ENCODE results near the gene PRRT1. TPM values are rescaled to one million over a fixed set of nuclear protein-coding genes. Genes with fewer than 3 reads are reported as not detected.

PRRT1 gene
- total and polyA plus RNA-seq, 4 donors: 0.08 to 0.24 (median 0.19) TPM; not detected in 1

DNA sequence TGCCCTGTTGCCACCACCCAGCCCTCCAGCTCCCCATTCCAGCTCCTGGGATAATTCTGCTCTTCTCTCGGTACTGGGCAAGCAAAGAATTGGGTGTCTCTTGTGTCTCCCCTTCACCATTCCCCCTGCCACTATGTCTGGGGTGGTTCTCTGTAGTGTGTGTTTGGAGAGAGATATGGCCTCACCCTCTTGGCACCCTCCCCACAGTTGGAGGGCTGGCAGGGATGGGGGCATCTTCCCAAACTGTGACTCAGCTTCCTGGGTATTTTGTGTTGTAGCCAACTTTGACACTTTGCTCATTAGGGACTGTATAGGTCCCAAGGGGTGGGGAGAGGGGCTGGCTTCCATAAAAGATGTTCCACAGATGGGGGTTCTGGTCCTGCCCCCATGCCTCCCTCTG lies 44.3 kb downstream of the PRRT1 start:
- Histone ChIP-seq H3K27ac (ENCODE audit: low read depth in 1 of 2, low read length in 2 of 2) (peak overlapping the region in 1 of 2 donors; percentile 19), H3K4me1 (ENCODE audit: control insufficient read depth in 4 of 4, insufficient read depth in 4 of 4, low read length in 3 of 4) (peaks cover 3 to 9% (median 5%) of the 10 kb centered on the region in 4 donors), H3K4me3 (ENCODE audit: low read depth in 1 of 3, low read length in 3 of 3) (no peak overlapping the region), H3K9ac (ENCODE audit: low read depth in 1 of 2, low read length in 2 of 2) (no peak overlapping the region), H3K27me3 (ENCODE audit: control insufficient read depth in 4 of 4, insufficient read depth in 4 of 4, low read length in 3 of 4) (peaks cover 0 to 2% (median 0%) of the 10 kb centered on the region in 4 donors), H3K36me3 (ENCODE audit: control insufficient read depth in 4 of 4, insufficient read depth in 3 of 4, low read depth in 1 of 4, low read length in 3 of 4) (no peaks in the 10 kb centered on the region), H3K9me3 (ENCODE audit: control insufficient read depth in 4 of 4, low read length in 3 of 4) (no peaks in the 10 kb centered on the region)
- 85% methylated on average over 1 of the region's 1 CpG for WGBS
- no peak for DNase-seq (ENCODE audit: low spot score)
- TF ChIP-seq, protein P1, sequence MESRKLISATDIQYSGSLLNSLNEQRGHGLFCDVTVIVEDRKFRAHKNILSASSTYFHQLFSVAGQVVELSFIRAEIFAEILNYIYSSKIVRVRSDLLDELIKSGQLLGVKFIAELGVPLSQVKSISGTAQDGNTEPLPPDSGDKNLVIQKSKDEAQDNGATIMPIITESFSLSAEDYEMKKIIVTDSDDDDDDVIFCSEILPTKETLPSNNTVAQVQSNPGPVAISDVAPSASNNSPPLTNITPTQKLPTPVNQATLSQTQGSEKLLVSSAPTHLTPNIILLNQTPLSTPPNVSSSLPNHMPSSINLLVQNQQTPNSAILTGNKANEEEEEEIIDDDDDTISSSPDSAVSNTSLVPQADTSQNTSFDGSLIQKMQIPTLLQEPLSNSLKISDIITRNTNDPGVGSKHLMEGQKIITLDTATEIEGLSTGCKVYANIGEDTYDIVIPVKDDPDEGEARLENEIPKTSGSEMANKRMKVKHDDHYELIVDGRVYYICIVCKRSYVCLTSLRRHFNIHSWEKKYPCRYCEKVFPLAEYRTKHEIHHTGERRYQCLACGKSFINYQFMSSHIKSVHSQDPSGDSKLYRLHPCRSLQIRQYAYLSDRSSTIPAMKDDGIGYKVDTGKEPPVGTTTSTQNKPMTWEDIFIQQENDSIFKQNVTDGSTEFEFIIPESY (IDR thresholded peaks at IDR 0.05): no peak

DNA sequence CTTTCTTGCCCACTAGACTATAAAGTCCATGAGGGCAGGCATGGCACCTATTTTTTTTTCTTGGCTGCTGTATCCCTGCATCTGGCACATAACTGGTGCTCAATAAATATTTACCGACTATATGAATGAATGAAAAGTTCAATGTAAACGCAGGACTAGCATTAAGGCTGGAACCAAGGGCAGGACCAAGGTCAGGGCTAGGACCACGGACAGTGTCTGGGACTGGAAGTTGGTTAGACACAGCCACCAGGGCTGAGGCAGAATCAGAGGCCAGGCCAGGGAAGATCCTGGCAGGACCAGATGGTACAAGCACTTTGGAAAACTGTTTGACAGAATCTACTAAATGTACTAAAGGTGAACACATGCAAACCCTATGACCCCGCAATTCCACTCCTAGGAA lies 46.3 kb downstream of the PRRT1 start:
- Histone ChIP-seq H3K27me3 (ENCODE audit: control insufficient read depth in 4 of 4, insufficient read depth in 4 of 4, low read length in 3 of 4) (peaks cover 0 to 2% (median 0%) of the 10 kb centered on the region in 4 donors), H3K27ac (ENCODE audit: low read depth in 1 of 2, low read length in 2 of 2) (no peak overlapping the region), H3K36me3 (ENCODE audit: control insufficient read depth in 4 of 4, insufficient read depth in 3 of 4, low read depth in 1 of 4, low read length in 3 of 4) (no peaks in the 10 kb centered on the region), H3K9me3 (ENCODE audit: control insufficient read depth in 4 of 4, low read length in 3 of 4) (no peaks in the 10 kb centered on the region), H3K4me3 (ENCODE audit: low read depth in 1 of 3, low read length in 3 of 3) (no peak overlapping the region), H3K4me1 (ENCODE audit: control insufficient read depth in 4 of 4, insufficient read depth in 4 of 4, low read length in 3 of 4) (peaks cover 0 to 2% (median under 1%) of the 10 kb centered on the region in 4 donors), H3K9ac (ENCODE audit: low read depth in 1 of 2, low read length in 2 of 2) (no peak overlapping the region)
- TF ChIP-seq RXRA (IDR thresholded peaks at IDR 0.05) (no peak), RAD21 (IDR thresholded peaks at IDR 0.05) (no peak), NR2F2 (IDR thresholded peaks at IDR 0.05) (no peak)
- TF ChIP-seq, protein P2, sequence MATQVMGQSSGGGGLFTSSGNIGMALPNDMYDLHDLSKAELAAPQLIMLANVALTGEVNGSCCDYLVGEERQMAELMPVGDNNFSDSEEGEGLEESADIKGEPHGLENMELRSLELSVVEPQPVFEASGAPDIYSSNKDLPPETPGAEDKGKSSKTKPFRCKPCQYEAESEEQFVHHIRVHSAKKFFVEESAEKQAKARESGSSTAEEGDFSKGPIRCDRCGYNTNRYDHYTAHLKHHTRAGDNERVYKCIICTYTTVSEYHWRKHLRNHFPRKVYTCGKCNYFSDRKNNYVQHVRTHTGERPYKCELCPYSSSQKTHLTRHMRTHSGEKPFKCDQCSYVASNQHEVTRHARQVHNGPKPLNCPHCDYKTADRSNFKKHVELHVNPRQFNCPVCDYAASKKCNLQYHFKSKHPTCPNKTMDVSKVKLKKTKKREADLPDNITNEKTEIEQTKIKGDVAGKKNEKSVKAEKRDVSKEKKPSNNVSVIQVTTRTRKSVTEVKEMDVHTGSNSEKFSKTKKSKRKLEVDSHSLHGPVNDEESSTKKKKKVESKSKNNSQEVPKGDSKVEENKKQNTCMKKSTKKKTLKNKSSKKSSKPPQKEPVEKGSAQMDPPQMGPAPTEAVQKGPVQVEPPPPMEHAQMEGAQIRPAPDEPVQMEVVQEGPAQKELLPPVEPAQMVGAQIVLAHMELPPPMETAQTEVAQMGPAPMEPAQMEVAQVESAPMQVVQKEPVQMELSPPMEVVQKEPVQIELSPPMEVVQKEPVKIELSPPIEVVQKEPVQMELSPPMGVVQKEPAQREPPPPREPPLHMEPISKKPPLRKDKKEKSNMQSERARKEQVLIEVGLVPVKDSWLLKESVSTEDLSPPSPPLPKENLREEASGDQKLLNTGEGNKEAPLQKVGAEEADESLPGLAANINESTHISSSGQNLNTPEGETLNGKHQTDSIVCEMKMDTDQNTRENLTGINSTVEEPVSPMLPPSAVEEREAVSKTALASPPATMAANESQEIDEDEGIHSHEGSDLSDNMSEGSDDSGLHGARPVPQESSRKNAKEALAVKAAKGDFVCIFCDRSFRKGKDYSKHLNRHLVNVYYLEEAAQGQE (IDR thresholded peaks at IDR 0.05): peak; percentile 51
- TF ChIP-seq, protein P3, sequence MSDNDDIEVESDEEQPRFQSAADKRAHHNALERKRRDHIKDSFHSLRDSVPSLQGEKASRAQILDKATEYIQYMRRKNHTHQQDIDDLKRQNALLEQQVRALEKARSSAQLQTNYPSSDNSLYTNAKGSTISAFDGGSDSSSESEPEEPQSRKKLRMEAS (IDR thresholded peaks at IDR 0.05): no peak
- WGBS: 76% methylated on average over 4 of the region's 4 CpGs
- no peak for DNase-seq (ENCODE audit: low spot score)

DNA sequence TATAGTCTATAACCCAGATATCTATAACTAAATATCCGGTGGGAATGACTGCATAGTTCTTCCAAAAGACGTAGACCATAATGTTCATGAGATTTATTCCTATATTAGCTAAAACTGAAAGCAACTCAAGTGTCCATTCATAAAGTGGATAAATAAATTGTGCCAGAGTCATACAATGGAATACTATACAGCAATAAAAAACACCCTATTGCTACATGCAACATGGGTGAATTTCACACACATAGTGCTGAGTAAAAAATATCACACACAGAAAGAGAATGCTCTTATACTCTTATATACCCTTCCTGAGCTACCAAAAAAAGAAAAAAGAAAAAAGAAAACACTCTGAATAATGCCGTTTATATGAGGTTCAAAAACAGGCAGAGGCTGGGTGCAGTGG lies 49.5 kb downstream of the PRRT1 start:
- WGBS: 77% methylated on average over 3 of the region's 3 CpGs
- Histone ChIP-seq H3K9me3 (ENCODE audit: control insufficient read depth in 4 of 4, low read length in 3 of 4) (no peaks in the 10 kb centered on the region), H3K9ac (ENCODE audit: low read depth in 1 of 2, low read length in 2 of 2) (no peak overlapping the region), H3K27me3 (ENCODE audit: control insufficient read depth in 4 of 4, insufficient read depth in 4 of 4, low read length in 3 of 4) (peaks cover 0 to 2% (median 0%) of the 10 kb centered on the region in 4 donors), H3K4me1 (ENCODE audit: control insufficient read depth in 4 of 4, insufficient read depth in 4 of 4, low read length in 3 of 4) (no peaks in the 10 kb centered on the region), H3K27ac (ENCODE audit: low read depth in 1 of 2, low read length in 2 of 2) (no peak overlapping the region), H3K36me3 (ENCODE audit: control insufficient read depth in 4 of 4, insufficient read depth in 3 of 4, low read depth in 1 of 4, low read length in 3 of 4) (no peaks in the 10 kb centered on the region), H3K4me3 (ENCODE audit: low read depth in 1 of 3, low read length in 3 of 3) (no peak overlapping the region)
- no peak for DNase-seq (ENCODE audit: low spot score)
- TF ChIP-seq YY1 (IDR thresholded peaks at IDR 0.05) (no peak), JUND (IDR thresholded peaks at IDR 0.05) (no peak), TAF1 (conservative IDR thresholded peaks at IDR 0.05) (no peak), FOXA2 (IDR thresholded peaks at IDR 0.05) (no peak), GABPA (IDR thresholded peaks at IDR 0.05 in 1 of 2, conservative IDR thresholded peaks at IDR 0.05 in 1 of 2) (no peak), NR2F2 (IDR thresholded peaks at IDR 0.05) (no peak), RAD21 (IDR thresholded peaks at IDR 0.05) (no peak), SP1 (IDR thresholded peaks at IDR 0.05) (no peak), HNF4A (conservative IDR thresholded peaks at IDR 0.05) (no peak)
- TF ChIP-seq, protein P3 (IDR thresholded peaks at IDR 0.05): no peak
- TF ChIP-seq, protein P1 (IDR thresholded peaks at IDR 0.05): no peak
- TF ChIP-seq, protein P2 (IDR thresholded peaks at IDR 0.05): no peak

All from liver (tissue), 9 donors.